ENCODE measurements around the gene KLK5. TPM values are rescaled to one million over a fixed set of nuclear protein-coding genes. Genes with fewer than 3 reads are reported as not detected.
A peak's percentile ranks its signal among the peaks of the same experiment; 100 is the strongest.

KLK5 gene
- total and polyA plus RNA-seq, 5 donors, result not detected

DNA sequence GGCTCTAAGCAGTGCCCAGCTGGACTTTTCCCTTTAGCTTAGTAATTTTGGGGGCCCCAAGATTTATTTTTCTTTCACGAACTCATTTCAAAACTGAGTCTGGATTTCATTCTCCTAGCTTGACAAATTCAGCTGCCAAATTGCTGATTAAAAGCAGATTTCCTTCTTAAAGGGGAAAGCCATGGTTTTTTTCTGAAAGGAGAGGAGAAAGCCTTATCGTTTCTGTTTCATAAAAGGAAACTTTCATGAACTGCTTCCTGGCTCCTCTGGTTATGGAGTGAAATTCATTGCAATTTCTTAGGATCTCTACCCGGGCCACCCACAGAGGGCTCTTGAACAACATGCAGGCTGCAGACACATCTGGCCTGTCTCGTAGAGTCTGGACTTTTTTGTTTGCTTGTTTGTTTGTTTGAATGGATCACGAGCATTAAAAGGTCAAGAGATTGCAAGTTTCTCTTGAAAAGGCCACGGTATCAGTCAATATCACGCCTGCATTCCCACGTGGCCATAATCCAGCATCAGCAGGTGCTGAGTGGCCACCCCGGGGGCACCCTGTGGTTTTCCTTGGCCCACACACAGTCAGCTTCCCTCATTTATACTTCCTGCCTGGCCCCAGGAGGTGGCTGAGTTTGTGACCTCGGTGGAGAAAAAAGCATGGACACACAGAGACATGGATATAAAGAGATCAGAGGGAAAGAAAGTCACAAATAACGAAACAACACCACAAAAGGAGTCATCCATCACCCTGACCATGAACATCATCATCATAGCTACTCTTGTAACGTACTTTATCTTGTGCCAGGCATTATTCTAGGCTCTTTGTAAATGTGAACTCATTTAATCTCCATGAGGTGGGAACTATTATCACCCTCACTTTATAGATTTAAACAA lies 31.2 kb downstream of the KLK5 start:
- Histone ChIP-seq H3K27me3 (ENCODE audit: control insufficient read depth, insufficient read depth) (peaks cover 5% of the 10 kb centered on the region), H3K9me3 (ENCODE audit: control insufficient read depth, low read length) (no peaks in the 10 kb centered on the region), H3K27ac (ENCODE audit: low read length) (no peak overlapping the region), H3K4me1 (ENCODE audit: control insufficient read depth, insufficient read depth, low read length) (no peaks in the 10 kb centered on the region), H3K4me3 (ENCODE audit: low read length) (no peak overlapping the region)
- no peak for ATAC-seq
- no peak for DNase-seq
- 5% methylated on average over 12 of the region's 12 CpGs for WGBS
- intact Hi-C loops (cut with DNase I), result loop anchor here in 1 of 4 donors (10.0 kb wide), 1 partner anchor 173 kb away; no protein-coding TSS in a partner anchor

DNA sequence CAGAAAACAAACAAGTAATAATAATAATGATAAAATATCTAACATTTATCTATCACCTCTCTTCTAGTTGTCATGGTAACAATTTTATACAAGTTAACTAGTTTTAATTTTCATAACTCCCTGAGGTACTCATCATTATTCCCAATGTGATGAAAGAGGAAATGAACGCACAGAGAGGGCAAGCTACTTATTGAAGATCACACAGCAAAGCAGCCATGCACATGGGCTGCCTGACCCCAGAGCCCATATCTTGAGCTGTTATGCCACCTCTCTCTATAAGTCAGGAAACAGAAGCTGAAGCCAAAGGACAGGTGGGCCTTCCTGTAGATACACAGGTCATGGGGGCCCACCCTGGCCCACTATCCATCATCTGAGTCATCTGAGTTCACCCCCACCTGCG lies 36.8 kb downstream of the KLK5 start:
- Histone ChIP-seq H3K4me3 (ENCODE audit: low read length) (no peak overlapping the region), H3K9me3 (ENCODE audit: control insufficient read depth, low read length) (no peaks in the 10 kb centered on the region), H3K27me3 (ENCODE audit: control insufficient read depth, insufficient read depth) (peaks cover 5% of the 10 kb centered on the region), H3K4me1 (ENCODE audit: control insufficient read depth, insufficient read depth, low read length) (no peaks in the 10 kb centered on the region), H3K27ac (ENCODE audit: low read length) (no peak overlapping the region)
- intact Hi-C loops (cut with DNase I), result no loop called here
- WGBS, result 64% methylated on average over 2 of the region's 2 CpGs
- no peak for DNase-seq
- ATAC-seq, result no peak

DNA sequence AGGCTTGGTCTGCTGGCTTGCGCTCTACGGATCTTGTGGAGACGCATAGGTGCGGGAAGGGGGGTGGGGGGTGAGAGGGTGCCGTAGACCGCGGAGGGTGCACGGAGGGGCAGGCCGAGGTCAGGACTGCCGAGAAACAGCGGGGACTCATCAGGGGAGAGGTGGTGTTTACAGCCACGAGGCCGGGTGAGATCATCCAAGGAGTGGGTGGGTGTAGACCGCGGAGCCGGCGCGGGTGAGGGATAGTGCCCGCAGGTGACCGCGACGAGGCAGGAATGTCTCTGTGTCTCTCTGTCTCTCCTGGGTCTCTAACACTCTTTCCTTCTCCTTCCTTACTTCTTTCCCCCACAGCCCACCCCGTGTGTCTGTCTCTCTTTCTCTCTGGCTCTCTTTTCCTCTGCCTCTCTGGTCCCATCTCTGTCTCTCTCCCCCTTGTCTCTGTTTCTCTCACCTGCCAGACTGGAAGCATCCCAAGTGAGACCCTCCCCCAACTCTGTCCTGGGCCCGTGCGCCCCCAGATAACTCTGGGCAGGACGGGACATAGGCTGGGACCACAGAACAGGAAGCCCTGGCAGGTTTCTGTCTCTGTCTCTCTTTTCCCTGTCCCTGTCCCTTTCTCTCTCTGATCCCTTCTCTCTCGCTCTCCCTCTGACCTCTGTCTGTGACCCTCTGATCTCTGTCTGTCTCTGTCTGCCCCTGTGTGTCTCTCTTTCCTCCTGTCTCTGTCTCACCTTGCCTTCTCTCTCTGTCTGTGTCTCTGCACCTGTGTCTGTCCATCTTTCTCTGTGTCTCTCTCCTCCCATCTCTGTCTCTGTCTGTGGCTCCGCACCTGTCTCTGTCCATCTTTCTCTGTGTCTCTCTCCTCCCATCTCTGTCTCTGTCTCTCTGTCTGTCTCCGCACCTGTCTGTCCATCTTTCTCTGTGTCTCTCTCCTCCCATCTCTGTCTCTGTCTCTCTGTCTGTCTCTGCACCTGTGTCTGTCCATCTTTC lies 39.8 kb downstream of the KLK5 start:
- WGBS, result 9% methylated on average over 29 of the region's 29 CpGs
- ATAC-seq, result no peak
- Histone ChIP-seq H3K4me1 (ENCODE audit: control insufficient read depth, insufficient read depth, low read length) (no peaks in the 10 kb centered on the region), H3K27me3 (ENCODE audit: control insufficient read depth, insufficient read depth) (no peaks in the 10 kb centered on the region), H3K9me3 (ENCODE audit: control insufficient read depth, low read length) (no peaks in the 10 kb centered on the region), H3K27ac (ENCODE audit: low read length) (no peak overlapping the region), H3K4me3 (ENCODE audit: low read length) (no peak overlapping the region)
- intact Hi-C loops (cut with DNase I), result no loop called here
- no peak for DNase-seq

DNA sequence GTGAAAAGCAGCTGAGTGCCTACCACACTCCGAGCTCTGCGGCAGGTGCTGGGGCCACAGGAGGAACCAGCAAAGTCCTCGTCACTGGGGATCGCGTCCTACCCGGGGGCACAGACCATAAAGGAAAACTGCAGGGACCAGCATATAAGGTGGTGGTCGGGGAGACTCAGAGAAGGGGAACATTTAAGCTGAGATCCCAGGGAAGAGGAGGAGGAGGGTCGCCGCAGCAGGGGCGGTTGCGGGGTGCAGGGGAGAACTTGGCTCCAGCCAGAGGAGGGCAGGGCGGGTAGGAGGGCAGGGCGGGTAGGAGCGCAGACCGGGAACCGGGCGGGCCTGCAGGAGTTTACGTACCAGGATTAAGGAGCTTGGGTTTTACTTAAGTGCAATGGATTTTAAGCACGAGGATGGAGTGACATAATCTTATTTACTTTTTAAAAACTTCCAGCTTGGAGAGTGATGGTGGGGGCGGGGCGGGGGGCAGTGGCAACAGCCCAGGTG lies 40.7 kb downstream of the KLK5 start:
- H3K9me3 ChIP-seq (ENCODE audit: control insufficient read depth, low read length), result no peaks in the 10 kb centered on the region
- no peak for DNase-seq
- H3K27me3 ChIP-seq (ENCODE audit: control insufficient read depth, insufficient read depth), result no peaks in the 10 kb centered on the region
- 13% methylated on average over 21 of the region's 21 CpGs for WGBS
- H3K27ac ChIP-seq (ENCODE audit: low read length), result no peak overlapping the region
- no peak overlapping the region for H3K4me3 ChIP-seq (ENCODE audit: low read length)
- no peaks in the 10 kb centered on the region for H3K4me1 ChIP-seq (ENCODE audit: control insufficient read depth, insufficient read depth, low read length)
- no peak for ATAC-seq
- intact Hi-C loops (cut with DNase I), result no loop called here

DNA sequence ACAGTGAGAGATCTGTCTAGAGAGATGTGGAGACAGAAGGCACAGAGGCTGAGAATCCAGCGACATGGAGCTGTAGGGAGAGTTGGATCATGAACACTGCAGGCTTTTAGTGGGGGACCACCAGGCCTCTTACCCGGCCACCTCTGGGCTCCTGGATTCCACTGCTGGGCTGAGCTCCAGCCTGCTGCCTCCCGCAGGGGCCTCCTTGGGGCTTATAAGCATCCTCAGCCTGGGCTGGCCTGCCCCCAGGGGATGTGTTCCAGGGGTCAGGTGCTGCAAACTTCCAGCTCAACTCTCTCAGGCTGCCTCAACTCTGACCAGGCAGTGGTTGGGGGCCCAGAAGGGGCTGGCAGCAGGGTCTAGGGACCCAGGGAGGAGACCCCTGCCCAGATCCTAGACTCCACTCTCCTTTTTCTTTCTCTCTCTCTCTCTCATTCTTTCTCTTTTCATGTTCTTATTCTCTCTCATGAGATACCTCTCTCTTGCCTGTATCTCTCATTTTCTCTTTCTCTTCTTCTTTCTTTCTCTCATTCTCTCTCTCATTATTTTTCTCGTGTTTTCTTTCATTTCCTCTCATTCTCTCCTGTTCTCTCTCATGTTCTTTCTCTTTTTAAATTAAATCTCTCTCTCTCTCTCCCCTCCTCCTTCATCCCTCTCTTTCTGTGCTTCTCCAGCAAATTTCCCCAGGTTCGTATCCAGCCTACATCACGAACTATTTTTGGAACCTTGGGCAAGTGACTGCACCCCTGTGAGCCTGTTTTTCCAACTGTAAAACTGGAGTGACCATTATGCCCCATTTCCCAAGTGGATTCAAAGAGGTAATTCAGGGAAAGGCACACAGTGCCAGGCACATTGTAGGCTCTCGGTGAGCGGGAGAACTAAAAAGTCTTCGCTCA lies 41.4 kb downstream of the KLK5 start, which contains the start of gene KLK4:
TSS of gene KLK4 (minus strand) at position 190 of the 896 bp plus-strand sequence. CDS start 657 bp downstream, outside the sequence.
- H3K9me3 ChIP-seq (ENCODE audit: control insufficient read depth, low read length), result no peaks in the 10 kb centered on the region
- H3K27ac ChIP-seq (ENCODE audit: low read length), result no peak within 1 kb of the TSS
- 61% methylated on average over 9 of the region's 9 CpGs for WGBS
- no peak within 1 kb of the TSS for H3K4me3 ChIP-seq (ENCODE audit: low read length)
- ATAC-seq (no peak), DNase-seq (no peak)
- no peaks in the 10 kb centered on the region for H3K27me3 ChIP-seq (ENCODE audit: control insufficient read depth, insufficient read depth)
- H3K4me1 ChIP-seq (ENCODE audit: control insufficient read depth, insufficient read depth, low read length), result no peaks in the 10 kb centered on the region
- intact Hi-C loops (cut with DNase I), result no loop called here

DNA sequence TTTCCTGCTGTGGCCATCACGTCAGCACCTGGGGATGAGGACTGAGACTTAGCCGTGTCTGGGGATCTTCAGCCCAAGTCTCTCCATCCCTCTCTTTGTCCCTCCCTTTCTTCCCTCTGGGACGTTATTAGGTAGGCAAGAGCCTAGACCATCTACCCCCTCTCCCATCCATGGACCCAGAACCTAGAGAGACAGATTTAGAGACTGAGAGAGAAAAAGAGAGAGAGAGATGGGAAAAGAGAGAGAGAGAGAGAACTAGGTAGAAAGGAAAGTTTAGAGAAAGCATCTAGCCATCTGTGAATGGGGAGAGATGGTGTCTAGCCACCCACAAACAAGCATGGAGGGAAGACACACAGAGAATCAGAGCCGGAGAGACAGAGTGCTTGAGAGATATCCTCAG lies 42.1 kb downstream of the KLK5 start:
- H3K27me3 ChIP-seq (ENCODE audit: control insufficient read depth, insufficient read depth), result no peaks in the 10 kb centered on the region
- DNase-seq (no peak), ATAC-seq (no peak)
- no peak overlapping the region for H3K4me3 ChIP-seq (ENCODE audit: low read length)
- 59% methylated on average over 4 of the region's 4 CpGs for WGBS
- intact Hi-C loops (cut with DNase I), result no loop called here
- H3K4me1 ChIP-seq (ENCODE audit: control insufficient read depth, insufficient read depth, low read length), result no peaks in the 10 kb centered on the region
- H3K9me3 ChIP-seq (ENCODE audit: control insufficient read depth, low read length), result no peaks in the 10 kb centered on the region
- H3K27ac ChIP-seq (ENCODE audit: low read length), result no peak overlapping the region

DNA sequence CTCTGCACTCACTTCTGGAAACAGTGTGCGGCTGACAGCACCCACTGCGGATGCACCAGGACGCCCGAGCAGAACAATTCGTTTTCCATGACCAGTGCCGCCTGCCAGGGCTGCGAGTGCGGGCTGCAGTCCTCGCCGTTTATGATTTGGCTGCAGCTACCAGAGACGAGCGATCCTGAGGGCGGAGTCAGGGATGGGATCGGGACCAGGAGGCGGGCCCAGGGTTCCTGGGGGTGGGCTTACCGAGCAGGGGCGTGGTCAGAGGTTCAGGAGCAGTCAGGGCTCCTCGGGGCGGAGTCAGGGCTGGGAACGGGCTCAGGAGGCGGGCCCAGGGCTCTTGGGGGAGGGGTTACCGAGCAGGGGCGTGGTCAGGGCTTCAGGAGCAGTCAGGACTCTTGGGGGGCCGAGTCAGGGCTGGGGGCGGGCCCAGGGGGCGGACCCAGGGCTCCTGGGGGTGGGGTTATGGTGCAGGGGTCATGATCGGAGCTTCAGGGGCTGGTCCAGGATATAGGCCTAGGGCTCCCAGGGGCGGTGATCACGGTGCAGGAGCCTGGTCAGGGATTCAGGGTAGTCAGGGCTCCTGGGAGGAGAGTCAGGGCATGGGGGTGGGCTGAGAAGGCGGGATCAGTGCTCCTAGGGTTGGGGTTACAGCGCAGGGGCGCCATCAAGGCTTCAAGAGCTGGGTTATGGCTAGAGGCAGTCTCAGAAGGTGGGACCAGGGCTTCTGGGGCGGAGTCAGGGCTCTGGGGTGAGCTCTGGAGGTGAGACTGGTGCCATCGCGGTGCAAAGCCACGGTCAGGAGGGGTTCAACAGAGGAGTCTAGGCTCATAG lies 43.4 kb downstream of the KLK5 start:
- Histone ChIP-seq H3K27ac (ENCODE audit: low read length) (no peak overlapping the region), H3K4me3 (ENCODE audit: low read length) (no peak overlapping the region), H3K4me1 (ENCODE audit: control insufficient read depth, insufficient read depth, low read length) (no peaks in the 10 kb centered on the region), H3K9me3 (ENCODE audit: control insufficient read depth, low read length) (no peaks in the 10 kb centered on the region), H3K27me3 (ENCODE audit: control insufficient read depth, insufficient read depth) (no peaks in the 10 kb centered on the region)
- 3% methylated on average over 36 of the region's 36 CpGs for WGBS
- intact Hi-C loops (cut with DNase I), result no loop called here
- ATAC-seq (peak; percentile 45 to 80), DNase-seq (peak in 2 of 3 donors; percentile 43 to 62)

DNA sequence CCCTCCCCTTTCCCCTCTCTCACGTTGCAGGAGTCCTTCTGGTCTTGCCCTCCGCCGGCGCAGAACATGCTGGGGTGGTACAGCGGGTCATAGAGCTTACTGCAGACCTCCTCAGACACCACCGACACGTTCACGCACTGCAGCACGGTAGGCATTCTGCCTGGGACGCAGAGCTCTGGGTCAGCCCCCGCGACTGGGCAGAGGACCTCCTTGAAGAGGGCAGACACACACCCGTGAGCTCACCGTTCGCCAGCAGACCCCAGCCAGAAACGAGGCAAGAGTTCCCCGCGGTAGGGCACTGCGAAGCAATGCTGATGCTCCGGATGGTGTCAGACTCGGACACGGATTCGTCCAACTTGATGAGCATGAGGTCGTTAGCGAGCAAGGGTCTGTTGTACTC lies 44.5 kb downstream of the KLK5 start:
- WGBS, result 63% methylated on average over 25 of the region's 25 CpGs
- no peak for DNase-seq
- intact Hi-C loops (cut with DNase I), result no loop called here

DNA sequence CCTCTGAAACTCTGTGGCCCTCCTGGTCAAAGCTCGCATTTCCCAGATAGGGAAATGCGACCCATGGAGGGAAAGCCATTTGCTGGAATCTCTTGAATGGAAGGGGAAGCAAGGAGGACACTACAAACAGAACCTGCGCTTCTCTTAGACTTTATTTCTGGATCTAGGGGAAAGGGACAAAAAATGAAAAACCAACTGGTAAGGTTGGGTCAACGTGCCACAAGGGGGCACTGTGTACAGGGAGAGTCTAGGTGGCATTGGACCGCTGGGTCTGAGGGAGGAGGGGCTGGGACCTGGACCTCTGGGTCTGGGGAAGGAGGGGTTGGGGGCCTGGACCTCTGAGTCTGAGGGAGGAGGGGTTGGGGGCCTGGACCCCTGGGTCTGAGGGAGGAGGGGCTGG lies 46.6 kb downstream of the KLK5 start:
- DNase-seq (peak in 1 of 3 donors; percentile 28), ATAC-seq (no peak)
- no peaks in the 10 kb centered on the region for H3K4me1 ChIP-seq (ENCODE audit: control insufficient read depth, insufficient read depth, low read length)
- no peaks in the 10 kb centered on the region for H3K27me3 ChIP-seq (ENCODE audit: control insufficient read depth, insufficient read depth)
- H3K4me3 ChIP-seq (ENCODE audit: low read length), result no peak overlapping the region
- no peak overlapping the region for H3K27ac ChIP-seq (ENCODE audit: low read length)
- H3K9me3 ChIP-seq (ENCODE audit: control insufficient read depth, low read length), result no peaks in the 10 kb centered on the region
- 15% methylated on average over 5 of the region's 5 CpGs for WGBS
- intact Hi-C loops (cut with DNase I), result no loop called here

More for the DNA sequence above, 44.5 kb downstream of the KLK5 start:
- Histone ChIP-seq H3K27ac (ENCODE audit: low read length) (no peak overlapping the region), H3K4me1 (ENCODE audit: control insufficient read depth, insufficient read depth, low read length) (no peaks in the 10 kb centered on the region), H3K4me3 (ENCODE audit: low read length) (no peak overlapping the region), H3K27me3 (ENCODE audit: control insufficient read depth, insufficient read depth) (no peaks in the 10 kb centered on the region), H3K9me3 (ENCODE audit: control insufficient read depth, low read length) (no peaks in the 10 kb centered on the region)
- ATAC-seq, result no peak

All from right cardiac atrium (tissue), 5 donors.